Measurements from ENCODE around the gene VPS41.
"Not testable (repeated sequence)": the region's sequence is repeated elsewhere in the genome, so short reads cannot be mapped to it uniquely, and the experiment has no call there.

Gene VPS41

DNA sequence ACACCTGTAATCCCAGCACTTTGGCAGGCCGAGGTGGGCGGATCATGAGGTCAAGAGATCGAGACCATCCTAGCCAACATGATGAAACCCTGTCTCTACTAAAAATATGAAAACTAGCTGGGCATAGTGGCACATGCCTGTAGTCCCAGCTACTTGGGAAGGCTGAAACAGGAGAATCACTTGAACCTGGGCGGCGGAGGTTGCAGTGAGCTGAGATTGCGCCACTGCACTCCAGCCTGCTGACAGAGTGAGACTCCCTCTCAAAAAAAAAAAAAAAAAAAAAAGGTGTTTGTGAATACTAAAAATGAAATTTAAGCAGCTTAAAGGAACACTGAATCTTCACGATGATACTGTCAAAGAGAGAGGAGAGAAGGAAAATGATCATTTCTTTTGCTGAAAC, 54.0 kb downstream of the VPS41 start:
- not testable (repeated sequence) for DNase-seq (ENCODE audit: low read depth)

DNA sequence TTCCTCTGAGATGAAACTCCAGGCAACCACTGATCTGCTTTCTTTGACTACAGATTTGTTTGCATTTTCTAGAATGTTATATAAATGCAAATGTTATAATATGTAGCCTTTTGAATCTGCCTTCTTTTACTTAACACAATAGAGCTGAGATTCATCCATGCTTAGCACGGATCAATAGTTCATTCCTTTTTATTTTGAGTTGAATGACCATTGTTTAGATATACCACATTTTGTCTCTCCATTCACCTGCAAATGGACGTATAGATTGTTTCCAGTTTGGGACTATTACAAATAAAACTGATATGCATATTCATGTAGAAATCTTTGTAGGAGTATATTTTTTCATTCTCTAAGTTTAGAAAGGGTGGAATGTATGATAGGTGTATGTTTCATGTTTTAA, 57.7 kb downstream of the VPS41 start:
- DNase-seq (ENCODE audit: low read depth), result no peak

DNA sequence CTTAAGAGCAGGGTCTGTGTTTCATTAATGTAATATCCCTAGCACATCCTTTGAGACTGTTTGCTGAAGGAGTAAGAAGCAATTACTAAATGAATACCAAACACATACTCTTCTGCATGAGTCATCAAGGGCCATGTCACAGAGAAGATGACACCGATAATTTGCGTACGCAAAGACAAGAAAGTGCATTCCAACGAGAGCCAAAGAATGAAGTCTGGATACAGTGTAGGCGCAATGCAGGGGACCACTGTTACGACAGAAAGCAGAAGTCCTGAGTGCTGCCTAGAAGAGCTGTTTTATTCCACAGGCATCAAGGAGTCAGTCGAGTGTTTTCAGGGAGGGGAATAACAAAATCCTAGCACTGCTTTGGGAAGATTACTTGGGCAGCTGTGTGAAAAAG, 62.7 kb downstream of the VPS41 start:
- DNase-seq (ENCODE audit: low read depth), result peak; percentile 94

- DNase-seq (ENCODE audit: low read depth), result no peak
Measured at GRCh38 chr7:38844952-38845563, 63.9 kb downstream of the VPS41 start.

- no peak for DNase-seq (ENCODE audit: low read depth)
Measured at GRCh38 chr7:38842746-38843145, 66.2 kb downstream of the VPS41 start.

- DNase-seq (ENCODE audit: low read depth), result peak; percentile 87
Measured at GRCh38 chr7:38840736-38841460, 68.1 kb downstream of the VPS41 start.

GRCh38 chr7:38839851-38840250, 69.1 kb downstream of the VPS41 start:
- DNase-seq (ENCODE audit: low read depth), result peak; percentile 5

- DNase-seq (ENCODE audit: low read depth), result no peak
Measured at GRCh38 chr7:38838725-38839385, 70.1 kb downstream of the VPS41 start.

- DNase-seq (ENCODE audit: low read depth), result no peak
Measured at GRCh38 chr7:38834357-38834756, 74.6 kb downstream of the VPS41 start.

DNA sequence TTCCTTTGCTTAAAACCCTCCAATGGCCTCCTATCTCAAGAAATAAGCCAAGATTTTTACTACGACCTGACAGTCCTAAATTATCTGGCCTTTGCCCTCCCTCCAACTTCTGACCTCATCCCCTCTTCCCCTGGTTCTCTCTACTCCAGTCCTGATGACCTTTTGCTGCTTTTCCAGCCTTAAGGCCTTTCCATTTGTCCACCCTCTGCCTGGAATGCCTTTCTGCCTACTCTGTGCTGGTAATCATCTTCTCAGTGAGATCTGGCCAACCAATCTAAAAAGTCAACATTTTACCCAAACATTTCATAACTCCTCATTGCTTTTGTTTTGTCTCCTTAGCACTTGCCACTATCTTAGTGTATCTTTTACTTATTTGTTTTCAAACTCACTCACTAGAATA, 75.7 kb downstream of the VPS41 start:
- DNase-seq (ENCODE audit: low read depth), result peak; percentile 7

DNA sequence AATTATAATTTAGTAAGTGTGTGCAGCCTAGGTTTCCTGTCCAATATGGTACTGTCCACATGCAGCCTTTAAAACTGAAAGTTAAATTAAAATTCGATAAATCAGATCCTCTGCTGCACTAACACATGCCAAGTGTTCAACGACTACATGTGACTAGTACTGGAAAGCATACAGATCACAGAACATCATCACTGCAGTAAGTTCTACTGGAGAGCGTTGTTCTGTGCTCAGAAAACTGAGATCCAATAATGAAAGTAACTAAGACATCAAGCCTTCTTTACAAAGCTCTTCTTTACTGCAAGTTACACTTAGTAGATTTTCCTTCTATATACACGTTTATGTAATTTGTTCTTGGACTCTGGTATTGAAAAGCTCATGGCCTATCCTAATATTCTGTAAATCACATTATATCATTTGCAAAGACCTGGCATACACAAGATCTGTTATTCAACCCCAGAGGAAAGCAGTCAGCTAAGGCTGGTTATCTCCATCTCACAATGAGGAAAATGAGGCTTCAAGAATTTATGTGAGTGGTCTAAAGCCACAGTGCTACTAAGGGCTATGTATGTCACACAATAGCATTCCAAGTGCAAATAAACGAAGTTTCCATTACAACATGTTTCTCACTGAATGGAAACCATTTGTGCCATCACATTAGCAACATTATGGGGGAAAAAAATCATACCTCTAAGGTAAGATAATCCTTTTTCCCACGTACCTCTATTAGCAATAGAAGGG, 77.6 kb downstream of the VPS41 start:
- DNase-seq (ENCODE audit: low read depth), result peak; percentile 28

GRCh38 chr7:38830826-38831225, 78.2 kb downstream of the VPS41 start:
- DNase-seq (ENCODE audit: low read depth), result no peak

DNA sequence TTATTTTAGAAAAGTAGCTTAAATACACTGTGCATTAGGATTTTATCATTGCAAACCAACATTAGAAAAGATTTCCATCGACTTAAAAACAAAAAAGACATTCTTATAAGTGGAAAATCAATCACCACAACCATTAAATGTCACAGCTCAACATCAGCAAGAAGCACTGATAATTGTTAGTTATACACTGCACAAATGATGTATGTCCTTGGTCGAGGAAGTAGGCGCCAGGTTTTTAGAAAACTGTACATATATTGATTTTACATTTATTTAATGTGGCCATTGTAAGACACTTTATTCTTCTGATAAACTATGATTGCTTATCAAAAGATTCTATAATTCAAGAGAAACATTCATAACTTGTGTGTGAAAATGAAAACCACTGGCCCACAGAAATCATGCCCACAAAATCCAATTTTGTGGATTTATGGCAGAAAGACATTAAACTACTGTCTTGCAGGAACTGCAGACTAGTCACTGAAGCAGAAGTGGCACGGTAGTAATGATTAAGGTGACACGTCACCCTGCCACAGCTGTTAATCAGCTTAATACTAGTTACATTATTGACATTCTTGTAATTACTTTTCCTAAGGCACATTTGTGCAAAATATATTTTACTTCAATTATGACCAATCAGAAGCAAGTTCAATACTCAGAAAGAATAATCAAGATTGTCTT, 79.4 kb downstream of the VPS41 start:
- no peak for DNase-seq (ENCODE audit: low read depth)

GRCh38 chr7:38828026-38828425, 81.0 kb downstream of the VPS41 start:
- no peak for DNase-seq (ENCODE audit: low read depth)

GRCh38 chr7:38825721-38826440, 83.1 kb downstream of the VPS41 start:
- DNase-seq (ENCODE audit: low read depth), result peak; percentile 11

GRCh38 chr7:38824948-38825347, 84.0 kb downstream of the VPS41 start:
- DNase-seq (ENCODE audit: low read depth), result no peak

DNA sequence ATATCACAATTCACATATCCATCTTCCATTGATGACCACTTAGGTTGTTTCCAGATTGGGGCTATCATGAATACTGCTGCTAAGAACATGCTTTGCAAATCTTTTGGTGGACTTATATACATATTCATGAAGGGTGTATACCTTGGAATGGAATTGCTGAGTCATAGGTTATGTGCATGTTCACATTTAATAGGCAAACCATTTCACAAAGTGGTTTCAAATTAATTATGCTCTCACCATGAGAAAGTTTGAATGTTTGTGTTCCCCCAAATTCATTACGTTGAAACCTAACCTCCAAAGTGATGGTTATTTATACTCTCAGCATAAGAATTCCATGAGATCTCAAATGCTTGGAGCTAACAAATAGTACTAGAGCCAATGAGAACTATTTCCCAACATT, 86.4 kb downstream of the VPS41 start:
- DNase-seq (ENCODE audit: low read depth), result peak; percentile 51

GRCh38 chr7:38820571-38820970, 88.4 kb downstream of the VPS41 start:
- no peak for DNase-seq (ENCODE audit: low read depth)

GRCh38 chr7:38819463-38819862, 89.5 kb downstream of the VPS41 start:
- no peak for DNase-seq (ENCODE audit: low read depth)

GRCh38 chr7:38817526-38817925, 91.5 kb downstream of the VPS41 start:
- no peak for DNase-seq (ENCODE audit: low read depth)

GRCh38 chr7:38813768-38814167, 95.2 kb downstream of the VPS41 start:
- DNase-seq (ENCODE audit: low read depth), result no peak

All from EH (cell line).